OCI-LY3 (cell line): ENCODE results near the gene TFDP1.

Experiments used
- H2AFZ ChIP-seq: fragments of 200-600, 300-600 bp; shearing (Covaris generic); 2 replicates; pipeline ENCODE4 v1.6.0; 2014; ENCODE audit warnings: antibody characterized with exemption, low read depth, low read length
- H3K27ac ChIP-seq: fragments of 200-600, 300-600 bp; sonication (generic); 2 replicates; pipeline ENCODE4 v1.5.1; 2014; ENCODE audit warnings: mild to moderate bottlenecking, low read length, moderate library complexity, mixed read lengths
- H3K27me3 ChIP-seq: fragments of 200-600, 300-600 bp; sonication (generic); 2 replicates; pipeline ENCODE4 v1.6.1; 2014; ENCODE audit warnings: low read depth, low read length, mixed read lengths
- H3K36me3 ChIP-seq: fragments of 200-600, 300-600 bp; sonication (generic); replicated peaks from 2 replicates; pipeline ENCODE3; 2014; ENCODE audit warnings: low read depth, low read length, mixed read lengths
- H3K4me1 ChIP-seq: fragments of 300-600, 200-600 bp; sonication (generic); 2 replicates; pipeline ENCODE4 v1.6.1; 2014; ENCODE audit warnings: low read length, mixed read lengths
- H3K4me2 ChIP-seq: fragments of 200-600, 300-600 bp; sonication (generic); 2 replicates; pipeline ENCODE4 v1.6.1; 2014; ENCODE audit warnings: low read length, mixed read lengths
- H3K4me3 ChIP-seq: fragments of 300-600, 200-600 bp; sonication (generic); 2 replicates; pipeline ENCODE4 v1.5.1; 2014; ENCODE audit warnings: antibody characterized with exemption, mild to moderate bottlenecking, low read length, moderate library complexity
- H3K79me2 ChIP-seq: fragments of 300-600, 200-600 bp; shearing (Covaris generic); 2 replicates; pipeline ENCODE4 v1.6.1; 2014; ENCODE audit warnings: mild to moderate bottlenecking, low read length, mixed read lengths
- H3K9ac ChIP-seq: fragments of 300-600, 200-600 bp; shearing (Covaris generic); 2 replicates; pipeline ENCODE4 v1.6.0; 2014; ENCODE audit warnings: mild to moderate bottlenecking, low read length, moderate library complexity
- H3K9me3 ChIP-seq: fragments of 200-600, 300-600 bp; shearing (Covaris generic); 2 replicates; pipeline ENCODE4 v1.6.1; 2014; ENCODE audit warnings: low read length, mixed read lengths; ENCODE audit not compliant: insufficient read depth
- H4K20me1 ChIP-seq: fragments of 200-600, 300-600 bp; sonication (generic); 2 replicates; pipeline ENCODE4 v1.6.1; 2016; ENCODE audit warnings: low read length, mixed read lengths; ENCODE audit not compliant: insufficient read depth
- EZH2phosphoT487 ChIP-seq: fragments of 200-600 bp; shearing (Covaris generic); IDR thresholded peaks from 2 replicates; pipeline ENCODE4 v1.6.1; 2018; ENCODE audit warnings: antibody characterized with exemption, mixed run types, low read depth
- TF ChIP-seq, protein P1 (sequence below): fragments of 200-600, 300-600 bp; sonication (generic); IDR thresholded peaks from 2 replicates; pipeline ENCODE4 v1.5.1; 2014; ENCODE audit warnings: antibody characterized with exemption, low read length, low read depth

TFDP1 gene

DNA sequence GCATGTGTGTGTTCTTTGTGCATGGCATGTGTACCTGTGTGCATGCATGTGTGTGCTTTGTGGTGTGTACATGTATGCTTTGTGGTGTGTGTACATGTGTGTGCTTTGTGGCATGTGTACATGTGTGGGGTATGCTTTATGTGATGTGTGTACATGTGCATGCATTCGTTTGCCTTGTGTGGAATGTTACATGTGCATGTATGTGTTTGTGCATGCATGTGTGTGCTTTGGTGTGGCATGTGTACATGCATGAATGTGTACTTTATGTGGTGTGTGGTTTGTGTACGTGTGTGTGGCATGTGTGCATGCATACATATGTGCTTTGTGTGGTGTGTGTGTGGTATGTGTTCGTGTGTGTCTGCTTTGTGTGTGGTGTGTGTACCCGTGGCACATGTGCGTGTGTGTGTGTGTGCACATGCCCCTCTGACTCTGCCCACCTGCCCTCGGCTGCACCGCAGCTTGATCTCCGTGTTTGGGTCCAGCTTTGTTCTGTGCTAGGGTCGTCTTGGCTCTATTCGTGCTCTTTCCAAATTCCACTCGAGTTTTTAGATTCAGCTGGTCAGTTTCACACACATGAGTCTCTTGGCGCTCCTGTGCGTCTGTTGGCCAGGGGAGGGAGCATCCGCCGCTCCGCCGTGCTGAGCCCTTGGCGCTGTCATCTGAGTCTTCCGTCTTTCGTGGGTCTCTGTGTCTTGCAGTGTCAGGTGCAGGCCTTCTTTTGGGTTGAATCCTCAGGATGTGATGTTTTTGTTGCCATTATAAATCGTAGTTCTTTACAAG is 46.5 kb upstream of the TFDP1 start:
- H3K9me3 ChIP-seq: no peaks in the 10 kb centered on the region
- TF ChIP-seq, protein P1, sequence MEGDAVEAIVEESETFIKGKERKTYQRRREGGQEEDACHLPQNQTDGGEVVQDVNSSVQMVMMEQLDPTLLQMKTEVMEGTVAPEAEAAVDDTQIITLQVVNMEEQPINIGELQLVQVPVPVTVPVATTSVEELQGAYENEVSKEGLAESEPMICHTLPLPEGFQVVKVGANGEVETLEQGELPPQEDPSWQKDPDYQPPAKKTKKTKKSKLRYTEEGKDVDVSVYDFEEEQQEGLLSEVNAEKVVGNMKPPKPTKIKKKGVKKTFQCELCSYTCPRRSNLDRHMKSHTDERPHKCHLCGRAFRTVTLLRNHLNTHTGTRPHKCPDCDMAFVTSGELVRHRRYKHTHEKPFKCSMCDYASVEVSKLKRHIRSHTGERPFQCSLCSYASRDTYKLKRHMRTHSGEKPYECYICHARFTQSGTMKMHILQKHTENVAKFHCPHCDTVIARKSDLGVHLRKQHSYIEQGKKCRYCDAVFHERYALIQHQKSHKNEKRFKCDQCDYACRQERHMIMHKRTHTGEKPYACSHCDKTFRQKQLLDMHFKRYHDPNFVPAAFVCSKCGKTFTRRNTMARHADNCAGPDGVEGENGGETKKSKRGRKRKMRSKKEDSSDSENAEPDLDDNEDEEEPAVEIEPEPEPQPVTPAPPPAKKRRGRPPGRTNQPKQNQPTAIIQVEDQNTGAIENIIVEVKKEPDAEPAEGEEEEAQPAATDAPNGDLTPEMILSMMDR: no peak
- no peak for TF ChIP-seq EZH2phosphoT487
- peaks cover 10% of the 10 kb centered on the region for H3K36me3 ChIP-seq
- no peaks in the 10 kb centered on the region; the same call in 1 of the 2 replicates for H4K20me1 ChIP-seq
- H3K27ac ChIP-seq: no peak overlapping the region
- H3K4me2 ChIP-seq: no peak overlapping the region
- no peaks in the 10 kb centered on the region for H3K4me1 ChIP-seq
- no peaks in the 10 kb centered on the region for H3K79me2 ChIP-seq
- H3K27me3 ChIP-seq: no peaks in the 10 kb centered on the region
- no peak overlapping the region for H3K9ac ChIP-seq
- no peak overlapping the region for H3K4me3 ChIP-seq
- H2AFZ ChIP-seq: no peak overlapping the region

DNA sequence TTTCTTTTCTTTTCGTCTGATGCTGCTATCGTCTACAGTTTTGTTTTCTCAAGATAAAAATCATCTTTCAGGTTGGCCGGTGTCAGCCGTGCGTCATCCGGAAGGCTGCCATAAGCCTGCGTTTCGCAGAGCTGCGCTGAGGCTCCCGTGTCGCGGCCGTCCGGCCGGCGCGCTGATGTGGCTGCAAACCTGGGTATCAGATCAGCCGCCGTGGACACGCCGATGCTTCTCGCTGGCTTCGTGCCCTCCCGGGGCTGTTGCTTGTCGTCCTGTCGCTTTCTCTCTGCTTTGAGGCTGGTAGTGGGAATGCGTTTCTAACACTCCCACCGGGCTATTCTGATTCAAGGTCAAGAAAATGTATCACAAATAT is 45.9 kb upstream of the TFDP1 start:
- H3K27me3 ChIP-seq: no peaks in the 10 kb centered on the region
- H2AFZ ChIP-seq: no peak overlapping the region
- no peak overlapping the region for H3K27ac ChIP-seq
- no peaks in the 10 kb centered on the region for H3K9me3 ChIP-seq
- no peak overlapping the region for H3K4me2 ChIP-seq
- no peaks in the 10 kb centered on the region; the same call in 1 of the 2 replicates for H4K20me1 ChIP-seq
- peaks cover 7% of the 10 kb centered on the region for H3K36me3 ChIP-seq
- H3K4me1 ChIP-seq: no peaks in the 10 kb centered on the region
- TF ChIP-seq EZH2phosphoT487: no peak
- TF ChIP-seq, protein P1: no peak
- no peak overlapping the region for H3K9ac ChIP-seq
- no peak overlapping the region for H3K4me3 ChIP-seq
- H3K79me2 ChIP-seq: no peaks in the 10 kb centered on the region

- Histone ChIP-seq H3K27ac (no peak overlapping the region), H4K20me1 (no peaks in the 10 kb centered on the region; the same call in 1 of the 2 replicates), H3K9me3 (no peaks in the 10 kb centered on the region), H3K4me1 (no peaks in the 10 kb centered on the region), H3K4me2 (no peak overlapping the region), H3K27me3 (no peaks in the 10 kb centered on the region), H3K9ac (no peak overlapping the region), H3K4me3 (no peak overlapping the region), H3K79me2 (no peaks in the 10 kb centered on the region), H2AFZ (no peak overlapping the region), H3K36me3 (peaks cover 6% of the 10 kb centered on the region)
- no peak for TF ChIP-seq EZH2phosphoT487
- TF ChIP-seq, protein P1: no peak
Observed at GRCh38 chr13:113539176-113539575, 45.4 kb upstream of the TFDP1 start.

DNA sequence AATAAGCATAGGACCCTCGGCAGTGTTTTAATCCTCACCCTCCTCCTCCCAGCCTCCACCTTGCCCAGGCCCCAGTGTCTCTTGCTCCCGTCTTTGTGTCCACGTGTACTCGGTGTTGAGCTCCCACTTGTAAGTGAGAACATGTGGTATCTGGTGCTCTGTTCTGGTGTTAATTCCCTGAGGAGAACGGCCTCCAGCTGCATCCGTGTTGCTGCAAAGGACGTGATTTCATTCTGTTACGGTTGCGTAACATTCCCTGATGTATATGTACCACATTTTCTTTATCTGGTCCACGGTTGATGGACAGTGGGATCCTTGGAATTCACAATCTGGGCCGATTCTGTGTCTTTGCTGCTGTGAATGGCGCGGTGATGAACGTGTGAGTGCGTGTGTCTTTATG is 44.7 kb upstream of the TFDP1 start:
- Histone ChIP-seq H3K4me2 (no peak overlapping the region), H3K79me2 (no peaks in the 10 kb centered on the region), H3K36me3 (peaks cover 6% of the 10 kb centered on the region), H3K27me3 (no peaks in the 10 kb centered on the region), H3K27ac (no peak overlapping the region), H2AFZ (no peak overlapping the region), H3K9me3 (no peaks in the 10 kb centered on the region), H4K20me1 (no peaks in the 10 kb centered on the region; the same call in 1 of the 2 replicates), H3K9ac (no peak overlapping the region), H3K4me3 (no peak overlapping the region), H3K4me1 (no peaks in the 10 kb centered on the region)
- TF ChIP-seq, protein P1: no peak
- no peak for TF ChIP-seq EZH2phosphoT487
